ENCODE measurements around the gene SLMAP.

- TF ChIP-seq EZH2 (optimal IDR thresholded peaks at IDR 0.05; ENCODE audit: low read depth, low read length): no peak
- no peak for TF ChIP-seq CTCF (IDR thresholded peaks at IDR 0.05; ENCODE audit: low read length)
- TF ChIP-seq EZH2phosphoT487 (IDR thresholded peaks at IDR 0.05; ENCODE audit: low read length): no peak
Measured at GRCh38 chr3:57779666-57780065, 23.6 kb downstream of the SLMAP start.

All from MM.1S (cell line).